ENCODE data around the gene NAP1L4.
A peak's percentile ranks its signal among the peaks of the same experiment; 100 is the strongest.

The NAP1L4 gene

DNA sequence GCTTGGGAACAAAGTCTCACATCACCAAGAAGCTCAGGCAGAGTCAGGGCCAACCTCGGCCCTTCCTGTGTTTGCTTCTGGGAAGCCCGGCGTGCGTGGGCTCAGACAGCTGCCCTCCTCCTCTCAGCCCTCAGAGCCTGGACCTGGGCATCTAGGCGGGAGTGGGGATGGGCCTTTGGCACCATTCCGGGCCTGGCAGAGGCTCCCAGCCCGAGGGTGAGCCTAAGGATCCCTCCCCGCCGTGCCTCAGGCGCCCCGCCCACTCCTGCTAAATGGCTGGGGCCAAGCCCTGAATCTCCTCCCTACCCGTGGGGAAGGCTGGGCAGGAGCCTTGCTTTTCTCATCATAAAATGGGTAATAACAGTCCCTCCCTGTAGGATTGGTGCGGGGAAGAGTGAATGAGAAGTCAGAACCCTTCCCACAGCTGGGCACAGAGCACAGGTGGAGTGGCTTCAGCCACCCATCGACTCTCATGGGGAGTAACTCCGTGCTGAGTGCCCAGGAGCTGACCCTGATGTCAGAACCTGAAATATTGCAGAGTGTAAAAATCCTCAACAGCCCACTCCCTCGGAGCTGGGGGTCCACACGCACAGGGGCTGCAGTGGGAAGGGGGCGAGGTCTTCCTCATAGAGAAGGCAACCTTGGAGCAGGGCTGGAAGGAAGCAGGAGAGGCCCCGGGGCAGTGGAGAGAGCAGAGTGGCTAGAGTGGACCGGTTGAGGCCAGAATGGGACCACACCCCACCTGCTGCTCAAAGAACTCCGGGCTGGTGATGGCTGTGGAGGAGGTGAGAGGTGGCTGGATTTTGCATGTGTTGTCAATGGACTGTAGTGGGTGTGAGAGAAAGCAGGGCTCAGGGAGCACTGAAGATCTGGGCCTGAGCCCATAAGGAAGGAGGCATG lies 87.7 kb downstream of the NAP1L4 start:
- no peak for TF ChIP-seq CTCF (IDR thresholded peaks at IDR 0.05; ENCODE audit: insufficient read depth, low read length, poor library complexity, severe bottlenecking)
- no peak overlapping the region for H3K4me3 ChIP-seq (replicated peaks; ENCODE audit: low read depth, low read length)
- no peaks in the 10 kb centered on the region for H3K27me3 ChIP-seq (replicated peaks; ENCODE audit: control insufficient read depth, insufficient read depth, low read length)
- no peak for DNase-seq (ENCODE audit: extremely low read depth, insufficient read length)
- H3K36me3 ChIP-seq (ENCODE audit: control insufficient read depth, insufficient read depth, low read length), result no peaks in the 10 kb centered on the region

- Histone ChIP-seq H3K27me3 (replicated peaks; ENCODE audit: control insufficient read depth, insufficient read depth, low read length) (no peaks in the 10 kb centered on the region), H3K4me3 (replicated peaks; ENCODE audit: low read depth, low read length) (no peak overlapping the region), H3K36me3 (ENCODE audit: control insufficient read depth, insufficient read depth, low read length) (no peaks in the 10 kb centered on the region)
- no peak for DNase-seq (ENCODE audit: extremely low read depth, insufficient read length)
- no peak for TF ChIP-seq CTCF (IDR thresholded peaks at IDR 0.05; ENCODE audit: insufficient read depth, low read length, poor library complexity, severe bottlenecking)
Observed at GRCh38 chr11:2903672-2904011, 88.5 kb downstream of the NAP1L4 start.

DNA sequence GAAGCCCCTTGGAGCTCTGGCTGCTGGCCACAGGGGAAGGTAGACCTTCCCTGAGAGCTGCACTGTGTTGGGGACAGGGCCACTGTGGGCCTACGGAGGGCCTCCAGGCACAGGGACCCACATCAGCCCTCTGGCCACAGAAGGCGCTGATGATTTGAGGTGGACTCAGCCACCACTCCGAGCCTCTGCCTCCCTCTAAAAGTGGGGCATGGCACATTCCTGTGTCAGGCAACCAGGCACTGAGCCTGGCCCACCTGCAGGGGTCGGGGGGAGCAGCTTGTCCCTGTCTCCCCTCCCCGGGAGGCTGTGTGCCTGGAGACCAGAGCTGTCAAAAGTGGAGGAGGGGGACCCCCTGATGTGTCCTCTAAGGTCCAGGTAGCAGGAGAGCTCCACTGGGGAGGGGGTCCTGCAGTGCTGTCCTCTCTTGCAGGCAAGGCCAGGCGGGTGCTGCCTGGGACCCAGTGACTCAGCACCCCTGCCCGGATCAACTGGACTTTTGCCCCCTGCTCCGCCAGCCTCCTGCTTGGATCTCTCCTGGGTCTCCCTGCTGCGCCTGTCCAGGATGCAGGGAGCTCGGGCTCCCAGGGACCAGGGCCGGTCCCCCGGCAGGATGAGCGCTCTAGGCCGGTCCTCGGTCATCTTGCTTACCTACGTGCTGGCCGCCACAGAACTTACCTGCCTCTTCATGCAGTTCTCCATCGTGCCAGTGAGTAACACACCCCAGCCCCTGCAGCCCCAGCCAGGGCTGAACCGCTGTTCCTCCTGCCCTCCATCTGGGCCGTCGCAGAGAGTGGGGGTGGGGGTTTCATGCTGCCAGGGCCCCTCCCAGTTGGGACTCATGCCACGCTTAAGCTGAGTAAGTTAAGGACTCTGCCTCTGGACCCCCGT lies 89.1 kb downstream of the NAP1L4 start:
- no peak for DNase-seq (ENCODE audit: extremely low read depth, insufficient read length)
- Histone ChIP-seq H3K4me3 (replicated peaks; ENCODE audit: low read depth, low read length) (peak overlapping the region; percentile 79), H3K36me3 (ENCODE audit: control insufficient read depth, insufficient read depth, low read length) (no peaks in the 10 kb centered on the region), H3K27me3 (replicated peaks; ENCODE audit: control insufficient read depth, insufficient read depth, low read length) (no peaks in the 10 kb centered on the region)
- no peak for TF ChIP-seq CTCF (IDR thresholded peaks at IDR 0.05; ENCODE audit: insufficient read depth, low read length, poor library complexity, severe bottlenecking)

- DNase-seq (ENCODE audit: extremely low read depth, insufficient read length), result peak; percentile 87
- no peaks in the 10 kb centered on the region for H3K36me3 ChIP-seq (ENCODE audit: control insufficient read depth, insufficient read depth, low read length)
- peak overlapping the region; percentile 79 for H3K4me3 ChIP-seq (replicated peaks; ENCODE audit: low read depth, low read length)
- no peaks in the 10 kb centered on the region for H3K27me3 ChIP-seq (replicated peaks; ENCODE audit: control insufficient read depth, insufficient read depth, low read length)
- TF ChIP-seq CTCF (IDR thresholded peaks at IDR 0.05; ENCODE audit: insufficient read depth, low read length, poor library complexity, severe bottlenecking), result no peak
Observed at GRCh38 chr11:2901854-2902783, 90.0 kb downstream of the NAP1L4 start.

- DNase-seq (ENCODE audit: extremely low read depth, insufficient read length), result no peak
- TF ChIP-seq CTCF (IDR thresholded peaks at IDR 0.05; ENCODE audit: insufficient read depth, low read length, poor library complexity, severe bottlenecking), result no peak
- Histone ChIP-seq H3K4me3 (replicated peaks; ENCODE audit: low read depth, low read length) (peak overlapping the region; percentile 54), H3K36me3 (ENCODE audit: control insufficient read depth, insufficient read depth, low read length) (no peaks in the 10 kb centered on the region), H3K27me3 (replicated peaks; ENCODE audit: control insufficient read depth, insufficient read depth, low read length) (no peaks in the 10 kb centered on the region)
Observed at GRCh38 chr11:2901196-2901796, 90.8 kb downstream of the NAP1L4 start.
